H9 (cell line): ENCODE results near the gene TMPRSS9. TPM values are rescaled to one million over a fixed set of nuclear protein-coding genes. Genes with fewer than 3 reads are reported as not detected.

Source experiments
- DNase-seq: peaks from one replicate; pipeline ENCODE4 v3.0.0-alpha.2; 2017
- H2AFZ ChIP-seq: one replicate; pipeline ENCODE4 v1.6.1; 2013; ENCODE audit warnings: mild to moderate bottlenecking, low read length, control low read depth, moderate library complexity
- H2AK5ac ChIP-seq: 2 replicates; pipeline ENCODE4 v1.6.1; 2013; ENCODE audit warnings: low read length, control low read depth, mixed read lengths; ENCODE audit not compliant: insufficient read length
- H2BK120ac ChIP-seq: one replicate; pipeline ENCODE4 v1.6.1; 2013; ENCODE audit warnings: low read depth, mild to moderate bottlenecking, low read length, control low read depth, inconsistent platforms; ENCODE audit not compliant: poor library complexity, severe bottlenecking
- H2BK12ac ChIP-seq: 2 replicates; pipeline ENCODE4 v1.6.1; 2013; ENCODE audit warnings: low read length, control low read depth, mixed read lengths, low read depth; ENCODE audit not compliant: insufficient read length
- H2BK15ac ChIP-seq: 2 replicates; pipeline ENCODE4 v1.6.1; 2013; ENCODE audit warnings: low read depth, low read length, control low read depth
- H2BK20ac ChIP-seq: one replicate; pipeline ENCODE4 v1.6.1; 2013; ENCODE audit warnings: low read depth, mild to moderate bottlenecking, low read length, control low read depth, inconsistent platforms; ENCODE audit not compliant: poor library complexity, severe bottlenecking
- H2BK5ac ChIP-seq: 2 replicates; pipeline ENCODE4 v1.6.1; 2013; ENCODE audit warnings: low read length, control low read depth, mixed read lengths; ENCODE audit not compliant: insufficient read length
- H3K14ac ChIP-seq: 2 replicates; pipeline ENCODE4 v1.6.1; 2013; ENCODE audit warnings: low read length, control low read depth; ENCODE audit not compliant: insufficient read depth
- H3K18ac ChIP-seq: 2 replicates; pipeline ENCODE4 v1.6.1; 2013; ENCODE audit warnings: low read depth, mild to moderate bottlenecking, mixed read lengths, low read length, control low read depth; ENCODE audit not compliant: insufficient read length
- H3K23ac ChIP-seq: 2 replicates; pipeline ENCODE4 v1.6.1; 2013; ENCODE audit warnings: low read length, control low read depth, mixed read lengths, low read depth; ENCODE audit not compliant: insufficient read length
- H3K23me2 ChIP-seq: 2 replicates; pipeline ENCODE4 v1.6.1; 2013; ENCODE audit warnings: low read depth, mild to moderate bottlenecking, mixed read lengths, low read length, control low read depth; ENCODE audit not compliant: insufficient read length, poor library complexity, severe bottlenecking
- H3K27ac ChIP-seq: 2 replicates; pipeline ENCODE4 v1.5.1; 2013; ENCODE audit warnings: low read length, control low read depth, mixed read lengths, low read depth; ENCODE audit not compliant: insufficient read length
- H3K27me3 ChIP-seq: 2 replicates; pipeline ENCODE4 v1.6.1; 2013; ENCODE audit warnings: low read length, control low read depth, inconsistent platforms; ENCODE audit not compliant: insufficient read depth
- H3K4ac ChIP-seq: 2 replicates; pipeline ENCODE4 v1.6.1; 2013; ENCODE audit warnings: low read depth, mild to moderate bottlenecking, control low read depth, inconsistent platforms, low read length, moderate library complexity
- H3K4me1 ChIP-seq: 2 replicates; pipeline ENCODE4 v1.6.1; 2013; ENCODE audit warnings: low read length, control low read depth, inconsistent platforms; ENCODE audit not compliant: insufficient read depth
- H3K4me2 ChIP-seq: 2 replicates; pipeline ENCODE4 v1.6.1; 2013; ENCODE audit warnings: low read length, control low read depth, mixed read lengths; ENCODE audit not compliant: insufficient read length, insufficient read depth
- H3K56ac ChIP-seq: 2 replicates; pipeline ENCODE4 v1.6.1; 2013; ENCODE audit warnings: low read depth, mild to moderate bottlenecking, mixed read lengths, low read length, control low read depth; ENCODE audit not compliant: insufficient read length
- H3K79me1 ChIP-seq: 2 replicates; pipeline ENCODE4 v1.6.1; 2013; ENCODE audit warnings: low read depth, mild to moderate bottlenecking, moderate library complexity, low read length, control low read depth, inconsistent platforms; ENCODE audit not compliant: insufficient read depth, poor library complexity, severe bottlenecking
- H3K79me2 ChIP-seq: 2 replicates; pipeline ENCODE4 v1.6.1; 2013; ENCODE audit warnings: low read length, control low read depth, inconsistent platforms; ENCODE audit not compliant: insufficient read depth
- H3K9ac ChIP-seq: 2 replicates; pipeline ENCODE4 v1.6.1; 2013; ENCODE audit warnings: low read length, control low read depth, mixed read lengths; ENCODE audit not compliant: insufficient read length; ENCODE audit errors: extremely low read depth
- H3K9me3 ChIP-seq: one replicate; pipeline ENCODE4 v1.6.1; 2013; ENCODE audit warnings: low read depth, low read length, inconsistent platforms; ENCODE audit not compliant: control insufficient read depth
- H3T11ph ChIP-seq: one replicate; pipeline ENCODE4 v1.6.1; 2013; ENCODE audit warnings: mild to moderate bottlenecking, low read length, control low read depth, inconsistent platforms
- H4K20me1 ChIP-seq: one replicate; pipeline ENCODE4 v1.6.1; 2013; ENCODE audit not compliant: control insufficient read depth, insufficient read length, insufficient read depth
- H4K5ac ChIP-seq: 2 replicates; pipeline ENCODE4 v1.6.1; 2013; ENCODE audit warnings: low read depth, mild to moderate bottlenecking, mixed read lengths, low read length, control low read depth; ENCODE audit not compliant: insufficient read length
- H4K8ac ChIP-seq: replicated peaks from 2 replicates; pipeline ENCODE4 v1.6.1; 2013; ENCODE audit warnings: low read length, control low read depth, mixed read lengths, low read depth; ENCODE audit not compliant: insufficient read length
- H4K91ac ChIP-seq: 2 replicates; pipeline ENCODE4 v1.6.1; 2013; ENCODE audit warnings: low read depth, mild to moderate bottlenecking, moderate library complexity, mixed read lengths, low read length, control low read depth; ENCODE audit not compliant: insufficient read length
- H3K27ac Mint-ChIP-seq, 3 experiments: 2 replicates in 2 of 3; 3 replicates in 1 of 3; pipeline ENCODE4 v1.8.0; 2020 to 2021; ENCODE audit warnings: mixed read lengths in 3 of 3, mild to moderate bottlenecking in 1 of 3, moderate library complexity in 1 of 3
- H3K27me3 Mint-ChIP-seq: 2 replicates; pipeline ENCODE4 v1.8.0; 2021; ENCODE audit warnings: low read depth, mild to moderate bottlenecking, moderate library complexity, mixed read lengths
- H3K36me3 Mint-ChIP-seq, 3 experiments: 2 replicates in 2 of 3; 3 replicates in 1 of 3; pipeline ENCODE4 v1.8.0; 2020 to 2021; ENCODE audit warnings: low read depth in 3 of 3, mixed read lengths in 3 of 3; ENCODE audit not compliant: insufficient read depth in 1 of 3
- H3K4me1 Mint-ChIP-seq, 2 experiments: 2 replicates each; pipeline ENCODE4 v1.8.0; 2020; ENCODE audit warnings: mixed read lengths in 2 of 2
- H3K4me3 Mint-ChIP-seq, 2 experiments: 2 replicates in 1 of 2; 3 replicates in 1 of 2; pipeline ENCODE4 v1.8.0; 2020 to 2021; ENCODE audit warnings: mild to moderate bottlenecking in 2 of 2, mixed read lengths in 2 of 2, moderate library complexity in 1 of 2
- H3K9me3 Mint-ChIP-seq, 2 experiments: 2 replicates in 1 of 2; 3 replicates in 1 of 2; pipeline ENCODE4 v1.8.0; 2020; ENCODE audit warnings: mild to moderate bottlenecking in 2 of 2, mixed read lengths in 2 of 2, moderate library complexity in 1 of 2
- CTCF ChIP-seq: fragments of 200-600 bp; sonication (generic); conservative IDR thresholded peaks from 3 replicates; pipeline ENCODE4 v1.8.0; 2021; ENCODE audit warnings: antibody characterized with exemption, mild to moderate bottlenecking
- WGBS: extraction: QIAGEN DNeasy Blood & Tissue Kit; methylation state at CpG from one replicate; pipeline ENCODE4 v1.1.7; 2013; ENCODE audit warnings: missing lambda C conversion rate, low lambda C conversion rate, mixed read lengths; ENCODE audit not compliant: insufficient read length; ENCODE audit errors: extremely low coverage; 5-methylcytosine and 5-hydroxymethylcytosine counted together
- total RNA-seq: library from RNA; stranded (reverse); gene quantifications from 2 replicates; pipeline ENCODE4 v1.2.1, GENCODE V29; 2021

The TMPRSS9 gene
- total RNA-seq, 1 experiment from 2014 or later = 0.24 TPM

- H2BK15ac ChIP-seq = no peak overlapping the region
- no peaks in the 10 kb centered on the region for H3K9me3 ChIP-seq
- no peak for TF ChIP-seq CTCF
- no peak overlapping the region for H3K14ac ChIP-seq
- no peak overlapping the region for H3K4me2 ChIP-seq
- no peak overlapping the region for H4K91ac ChIP-seq
- H3K4me1 ChIP-seq = no peaks in the 10 kb centered on the region
- H3K27ac Mint-ChIP-seq = no peak overlapping the region
- no peak overlapping the region for H3T11ph ChIP-seq
- no peaks in the 10 kb centered on the region for H3K27me3 ChIP-seq
- no peaks in the 10 kb centered on the region for H3K4me1 Mint-ChIP-seq
- H3K4ac ChIP-seq = no peak overlapping the region
- no peak overlapping the region for H2BK120ac ChIP-seq
- no peak overlapping the region for H3K23ac ChIP-seq
- H3K27me3 Mint-ChIP-seq = peaks cover 10% of the 10 kb centered on the region
- no peaks in the 10 kb centered on the region for H3K79me2 ChIP-seq
- no peaks in the 10 kb centered on the region for H3K23me2 ChIP-seq
- H3K79me1 ChIP-seq = no peaks in the 10 kb centered on the region
- H2BK5ac ChIP-seq = no peak overlapping the region
- no CpG with 5 or more reads among the region's 34 CpGs for WGBS
- no peak overlapping the region for H3K27ac ChIP-seq
- H4K8ac ChIP-seq = no peak overlapping the region
- no peak overlapping the region for H3K56ac ChIP-seq
- H2AK5ac ChIP-seq = no peak overlapping the region
- no peaks in the 10 kb centered on the region for H4K20me1 ChIP-seq
- no peak overlapping the region for H2AFZ ChIP-seq
- H3K36me3 Mint-ChIP-seq = peaks cover 0 to 2% (median 0%) of the 10 kb centered on the region in 3 experiments; a peak in 1 of 7 replicates
- H3K18ac ChIP-seq = no peak overlapping the region
- H2BK12ac ChIP-seq = no peak overlapping the region
- no peak overlapping the region for H4K5ac ChIP-seq
- H3K4me3 Mint-ChIP-seq = no peak overlapping the region
- H2BK20ac ChIP-seq = no peak overlapping the region
- H3K9ac ChIP-seq = no peak overlapping the region
- H3K9me3 Mint-ChIP-seq = no peaks in the 10 kb centered on the region
- no peak for DNase-seq
These were observed 6.0 kb upstream of the TMPRSS9 start for GRCh38 chr19:2353887-2354592.
